Kidney (tissue), 14 donors: ENCODE data around the gene SLC9A8. TPM values are rescaled to one million over a fixed set of nuclear protein-coding genes. Genes with fewer than 3 reads are reported as not detected.
A peak's percentile ranks its signal among the peaks of the same experiment; 100 is the strongest.

Experiments
- DNase-seq, 5 donors: peaks; one replicate each; pipeline ENCODE4 v3.0.0-alpha.2; 2013 to 2020
- FAIRE-seq: peaks from 2 replicates; lab custom pipeline; 2012; peaks lifted over from hg19 to GRCh38; lab: Jason Lieb, UNC
- H3K27ac ChIP-seq, 2 donors: one replicate each; pipeline ENCODE4 v1.7.0; 2013; ENCODE audit warnings: low read depth in 2 of 2, low read length in 2 of 2, inconsistent platforms in 1 of 2
- H3K27me3 ChIP-seq: one replicate; pipeline ENCODE4 v1.7.1; 2013; ENCODE audit warnings: low read length, inconsistent platforms; ENCODE audit not compliant: control insufficient read depth, insufficient read depth
- H3K36me3 ChIP-seq, 3 donors: one replicate each; pipeline versions ENCODE4 v1.7.0 to v1.7.1; 2013; ENCODE audit warnings: low read length in 3 of 3, control low read depth in 1 of 3, inconsistent platforms in 1 of 3; ENCODE audit not compliant: insufficient read depth in 3 of 3, control insufficient read depth in 2 of 3
- H3K4me1 ChIP-seq, 3 donors: one replicate each; pipeline versions ENCODE4 v1.7.0 to v1.7.1; 2013; ENCODE audit warnings: low read length in 3 of 3, inconsistent platforms in 1 of 3, low read depth in 1 of 3; ENCODE audit not compliant: control insufficient read depth in 2 of 3, insufficient read depth in 2 of 3
- H3K4me3 ChIP-seq, 3 donors: one replicate each; pipeline versions ENCODE4 v1.7.0 to v1.8.1; 2013; ENCODE audit warnings: low read length in 3 of 3, control low read depth in 1 of 3, inconsistent platforms in 1 of 3
- H3K9ac ChIP-seq, 3 donors: one replicate each; pipeline versions ENCODE4 v1.7.0 to v1.7.1; 2013; ENCODE audit warnings: low read length in 3 of 3, control low read depth in 1 of 3, inconsistent platforms in 1 of 3
- H3K9me3 ChIP-seq, 3 donors: one replicate each; pipeline versions ENCODE4 v1.7.0 to v1.7.1; 2013; ENCODE audit warnings: low read length in 3 of 3, control low read depth in 1 of 3, inconsistent platforms in 1 of 3; ENCODE audit not compliant: control insufficient read depth in 2 of 3, insufficient read depth in 1 of 3
- CTCF ChIP-seq: IDR thresholded peaks from 3 replicates; pipeline ENCODE4 v1.5.1; 2012; ENCODE audit warnings: mild to moderate bottlenecking, moderate library complexity, borderline replicate concordance; ENCODE audit not compliant: insufficient read depth; ENCODE audit errors: extremely low read depth
- intact Hi-C: fragments of 100-400 bp; cut with DNase I; formaldehyde crosslinking; loops from one replicate; pipeline ENCODE4 v1.11.1; 2022
- polyA plus RNA-seq: library from polyadenylated mRNA; stranded (reverse); fragments of 350-450 nt; fragmentation: Illumina TruSeq; extraction: RNeasy Lipid Tissue Mini Kit (QIAGEN cat#74804); gene quantifications from one replicate; pipeline ENCODE4 v1.2.3, GENCODE V29; 2014; ENCODE audit warnings: low read depth, low replicate concordance; ENCODE audit not compliant: insufficient read depth
- total RNA-seq: library from RNA; stranded (reverse); fragmentation: NEBNext Ultra II Directional; extraction: Animal tissue kit (Norgen Biotek cat#: 25700); gene quantifications from one replicate; pipeline ENCODE4 v1.2.1, GENCODE V29; 2021
- donor health status: control.
- donor health status: control.
- donor health status: control.
- donor health status: control.
- donor health status: control.
- donor health status: DM: yes; HTN: yes; CAD: no.
- donor health status: Normal renal cell carcinoma (clear cell type).

Gene SLC9A8
- total and polyA plus RNA-seq, 2 donors from 2014 or later, result 4.5 to 22.4 TPM

GRCh38 chr20:49914310-49915117, 101.9 kb downstream of the SLC9A8 start:
- no peaks in the 10 kb centered on the region for H3K36me3 ChIP-seq
- H3K4me1 ChIP-seq, result peaks cover 0 to 14% (median 4%) of the 10 kb centered on the region in 3 donors
- FAIRE-seq (no peak), DNase-seq (peak in 1 of 5 donors; percentile 9)
- peak overlapping the region; percentile 99 for H3K4me3 ChIP-seq
- H3K9me3 ChIP-seq, result no peaks in the 10 kb centered on the region
- TF ChIP-seq CTCF, result no peak
- intact Hi-C loops, result no loop called here
- H3K27ac ChIP-seq, result peak overlapping the region; percentile 100
- H3K27me3 ChIP-seq, result no peaks in the 10 kb centered on the region
- H3K9ac ChIP-seq, result peak overlapping the region; percentile 54 to 95 (median 93)

GRCh38 chr20:49915118-49915379, 102.4 kb downstream of the SLC9A8 start:
- FAIRE-seq, result no peak
- no peak for TF ChIP-seq CTCF
- H3K27ac ChIP-seq, result peak overlapping the region; percentile 100
- no peaks in the 10 kb centered on the region for H3K36me3 ChIP-seq
- peak overlapping the region; percentile 99 for H3K4me3 ChIP-seq
- H3K4me1 ChIP-seq, result peaks cover 0 to 12% (median 4%) of the 10 kb centered on the region in 3 donors
- peak overlapping the region; percentile 54 to 95 (median 93) for H3K9ac ChIP-seq
- intact Hi-C loops, result no loop called here
- no peaks in the 10 kb centered on the region for H3K27me3 ChIP-seq
- no peaks in the 10 kb centered on the region for H3K9me3 ChIP-seq
- DNase-seq, result peak in 1 of 5 donors; percentile 35

GRCh38 chr20:49915380-49916145, 102.9 kb downstream of the SLC9A8 start, which contains the start of gene SPATA2:
Gene SPATA2, minus strand, starts transcription at chr20:49915529. Its CDS starts 7,039 bp downstream, at chr20:49908490.
- no peak for TF ChIP-seq CTCF
- Histone ChIP-seq H3K9ac (peak within 1 kb of the TSS; percentile 93 to 99 (median 95)), H3K36me3 (no peaks in the 10 kb centered on the region), H3K9me3 (no peaks in the 10 kb centered on the region), H3K27ac (peak within 1 kb of the TSS; percentile 100), H3K27me3 (no peaks in the 10 kb centered on the region), H3K4me3 (peak within 1 kb of the TSS; percentile 99), H3K4me1 (peaks cover 0 to 12% (median 4%) of the 10 kb centered on the region in 3 donors)
- no peak for FAIRE-seq
- intact Hi-C loops, result no loop called here
- DNase-seq, result peak; percentile 96 to 98 (median 98)
